GM15510 (cell line): Measurements from ENCODE around the gene SORCS2.

ENCODE experiments used
- POLR2A ChIP-seq: IDR thresholded peaks from 3 replicates; pipeline ENCODE4 v1.6.1; 2011; ENCODE audit warnings: borderline replicate concordance; ENCODE audit not compliant: insufficient read length; ENCODE audit errors: extremely low read depth

SORCS2 gene

GRCh38 chr4:7746351-7747061 is 554.2 kb downstream of the SORCS2 start:
- no peak for TF ChIP-seq POLR2A

GRCh38 chr4:7747062-7747385 is 554.7 kb downstream of the SORCS2 start:
- TF ChIP-seq POLR2A: no peak

GRCh38 chr4:7747566-7747965 is 555.2 kb downstream of the SORCS2 start:
- no peak for TF ChIP-seq POLR2A

- TF ChIP-seq POLR2A: no peak
These were observed 558.2 kb downstream of the SORCS2 start for GRCh38 chr4:7750523-7750922.

- TF ChIP-seq POLR2A: no peak
These were observed 558.6 kb downstream of the SORCS2 start for GRCh38 chr4:7750972-7751371.

GRCh38 chr4:7752649-7753048 is 560.3 kb downstream of the SORCS2 start:
- no peak for TF ChIP-seq POLR2A

- no peak for TF ChIP-seq POLR2A
These were observed 560.9 kb downstream of the SORCS2 start for GRCh38 chr4:7753271-7753670.

GRCh38 chr4:7753931-7754465 is 561.7 kb downstream of the SORCS2 start:
- TF ChIP-seq POLR2A: no peak

- no peak for TF ChIP-seq POLR2A
These were observed 562.4 kb downstream of the SORCS2 start for GRCh38 chr4:7754565-7755262.

- no peak for TF ChIP-seq POLR2A
These were observed 563.2 kb downstream of the SORCS2 start for GRCh38 chr4:7755561-7755960.

GRCh38 chr4:7756071-7756470 is 563.7 kb downstream of the SORCS2 start:
- no peak for TF ChIP-seq POLR2A

- no peak for TF ChIP-seq POLR2A
These were observed 564.4 kb downstream of the SORCS2 start for GRCh38 chr4:7756561-7757355.

GRCh38 chr4:7757501-7758471 is 565.4 kb downstream of the SORCS2 start:
- no peak for TF ChIP-seq POLR2A

- no peak for TF ChIP-seq POLR2A
These were observed 566.1 kb downstream of the SORCS2 start for GRCh38 chr4:7758476-7758875.

- no peak for TF ChIP-seq POLR2A
These were observed 566.9 kb downstream of the SORCS2 start for GRCh38 chr4:7759216-7759615.

GRCh38 chr4:7759635-7760034 is 567.3 kb downstream of the SORCS2 start:
- TF ChIP-seq POLR2A: no peak
